ENCODE data around the gene FJX1.
"Not testable (repeated sequence)": the region's sequence is repeated elsewhere in the genome, so short reads cannot be mapped to it uniquely, and the experiment has no call there.

The FJX1 gene

DNA sequence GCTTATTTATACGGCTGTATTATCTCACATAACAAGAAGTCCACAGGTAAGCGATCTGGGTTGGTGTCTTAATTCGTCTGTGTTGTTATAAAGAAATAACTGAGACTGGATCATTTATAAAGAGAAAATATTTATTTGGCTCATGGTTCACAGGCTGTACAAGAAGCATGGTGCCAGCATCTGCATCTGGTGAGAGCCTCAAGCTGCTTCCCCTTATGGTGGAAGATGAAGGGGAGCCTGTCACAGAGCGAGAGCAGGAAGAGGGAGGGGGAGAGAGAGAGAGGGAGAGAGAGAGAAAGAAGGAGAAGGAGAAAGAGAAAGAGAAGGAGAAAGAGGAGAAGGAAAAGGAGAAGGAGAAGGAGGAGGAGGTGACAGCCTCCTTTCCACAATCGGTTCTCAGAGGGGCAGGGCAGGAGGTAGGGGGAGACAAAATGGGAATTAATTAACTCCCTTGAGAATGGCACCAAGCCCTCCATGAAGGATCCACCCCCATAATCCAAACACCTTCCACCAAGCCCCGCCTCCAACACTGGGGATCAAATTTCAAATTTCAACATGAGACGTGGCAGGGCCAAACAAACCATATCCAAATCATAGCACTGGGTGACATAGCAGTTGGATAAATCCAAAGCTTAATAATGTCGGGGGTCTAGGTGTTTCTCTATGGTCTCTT lies 29.3 kb downstream of the FJX1 start:
- no peaks in the 10 kb centered on the region for H3K4me1 ChIP-seq (ENCODE audit: control insufficient read depth in 5 of 5, insufficient read depth in 5 of 5, low read length in 5 of 5)
- peaks cover 0 to 4% (median 0%) of the 10 kb centered on the region in 5 donors for H3K27me3 ChIP-seq (ENCODE audit: control insufficient read depth in 5 of 5, insufficient read depth in 4 of 5, low read length in 5 of 5)
- no peak overlapping the region for H3K9ac ChIP-seq (ENCODE audit: low read length in 5 of 5)
- H3K9me3 ChIP-seq (ENCODE audit: control insufficient read depth in 5 of 5, low read length in 5 of 5), result no peaks in the 10 kb centered on the region
- H3K4me3 ChIP-seq (ENCODE audit: low read depth in 1 of 5, low read length in 5 of 5), result no peak overlapping the region
- H3K36me3 ChIP-seq (ENCODE audit: control insufficient read depth in 5 of 5, insufficient read depth in 5 of 5, low read length in 5 of 5), result no peaks in the 10 kb centered on the region
- no peak overlapping the region for H3K27ac ChIP-seq (ENCODE audit: low read depth, low read length)

DNA sequence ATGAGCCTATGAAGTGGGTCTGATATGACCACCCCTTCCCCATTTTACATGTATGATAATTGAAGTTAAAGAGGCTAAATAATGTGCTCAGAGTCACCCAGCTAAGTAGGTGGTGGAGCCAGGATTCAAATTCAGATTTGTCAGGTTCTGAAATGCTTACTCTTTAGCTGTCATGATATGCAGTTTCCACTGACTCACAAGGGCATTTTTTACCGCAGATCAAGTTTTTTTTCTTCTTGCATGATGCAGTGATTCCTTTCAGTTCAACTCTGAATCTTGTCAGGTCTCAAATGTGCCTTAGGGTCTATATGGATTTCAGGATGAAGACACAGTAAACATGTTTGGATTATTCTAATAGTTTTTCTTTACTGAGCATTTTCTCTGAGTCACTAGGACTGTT lies 31.7 kb downstream of the FJX1 start:
- Histone ChIP-seq H3K27me3 (ENCODE audit: control insufficient read depth in 5 of 5, insufficient read depth in 4 of 5, low read length in 5 of 5) (peaks cover 0 to 4% (median 0%) of the 10 kb centered on the region in 5 donors), H3K9ac (ENCODE audit: low read length in 5 of 5) (no peak overlapping the region), H3K4me1 (ENCODE audit: control insufficient read depth in 5 of 5, insufficient read depth in 5 of 5, low read length in 5 of 5) (no peaks in the 10 kb centered on the region), H3K9me3 (ENCODE audit: control insufficient read depth in 5 of 5, low read length in 5 of 5) (no peaks in the 10 kb centered on the region), H3K4me3 (ENCODE audit: low read depth in 1 of 5, low read length in 5 of 5) (no peak overlapping the region), H3K27ac (ENCODE audit: low read depth, low read length) (no peak overlapping the region), H3K36me3 (ENCODE audit: control insufficient read depth in 5 of 5, insufficient read depth in 5 of 5, low read length in 5 of 5) (no peaks in the 10 kb centered on the region)

DNA sequence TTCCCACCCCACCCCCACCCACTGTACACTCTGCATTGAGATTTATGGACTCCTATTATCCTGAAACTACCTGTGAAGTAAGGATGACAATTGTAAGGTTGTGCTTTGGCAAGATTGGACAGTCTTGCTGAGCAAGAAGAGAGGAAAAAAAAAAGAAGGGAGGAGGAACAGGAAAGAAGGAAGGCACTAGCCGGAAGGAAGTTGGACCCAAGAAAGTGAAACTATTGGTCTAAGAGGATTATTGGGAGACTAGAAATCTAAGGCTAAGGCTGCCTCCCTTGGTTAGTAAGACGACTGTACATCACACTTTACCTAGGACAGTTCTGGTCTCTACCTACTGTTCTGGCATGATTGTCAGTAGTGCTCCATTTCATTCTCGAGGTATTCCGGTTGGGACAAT lies 32.2 kb downstream of the FJX1 start:
- H3K9me3 ChIP-seq (ENCODE audit: control insufficient read depth in 5 of 5, low read length in 5 of 5), result no peaks in the 10 kb centered on the region
- H3K4me1 ChIP-seq (ENCODE audit: control insufficient read depth in 5 of 5, insufficient read depth in 5 of 5, low read length in 5 of 5), result no peaks in the 10 kb centered on the region
- no peaks in the 10 kb centered on the region for H3K36me3 ChIP-seq (ENCODE audit: control insufficient read depth in 5 of 5, insufficient read depth in 5 of 5, low read length in 5 of 5)

DNA sequence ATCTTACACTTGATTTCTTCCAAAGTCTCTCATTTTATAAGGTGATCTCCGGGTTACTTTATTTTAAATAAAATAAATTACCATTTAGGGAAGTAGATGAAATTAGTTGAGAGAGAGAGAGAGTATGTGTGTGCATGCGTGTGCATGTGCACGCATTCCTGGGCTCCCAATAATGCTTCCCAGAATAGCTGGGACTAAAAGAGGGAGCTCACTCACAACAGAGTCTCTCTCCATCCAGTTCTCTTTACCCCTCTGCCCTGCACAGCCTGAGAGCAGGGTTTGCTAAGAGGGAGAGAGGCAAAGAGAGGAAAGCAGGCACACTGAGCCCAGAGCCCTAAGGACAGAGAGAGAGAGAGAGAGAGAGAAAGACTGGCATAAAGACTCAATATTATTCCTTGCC lies 33.0 kb downstream of the FJX1 start:
- H3K27me3 ChIP-seq (ENCODE audit: control insufficient read depth in 5 of 5, insufficient read depth in 4 of 5, low read length in 5 of 5), result peaks cover 0 to 5% (median 4%) of the 10 kb centered on the region in 5 donors
- no peaks in the 10 kb centered on the region for H3K4me1 ChIP-seq (ENCODE audit: control insufficient read depth in 5 of 5, insufficient read depth in 5 of 5, low read length in 5 of 5)
- H3K9ac ChIP-seq (ENCODE audit: low read length in 5 of 5), result no peak overlapping the region
- H3K27ac ChIP-seq (ENCODE audit: low read depth, low read length), result no peak overlapping the region
- no peak overlapping the region for H3K4me3 ChIP-seq (ENCODE audit: low read depth in 1 of 5, low read length in 5 of 5)
- no peaks in the 10 kb centered on the region for H3K36me3 ChIP-seq (ENCODE audit: control insufficient read depth in 5 of 5, insufficient read depth in 5 of 5, low read length in 5 of 5)
- no peaks in the 10 kb centered on the region for H3K9me3 ChIP-seq (ENCODE audit: control insufficient read depth in 5 of 5, low read length in 5 of 5)

More for the DNA sequence above, 32.2 kb downstream of the FJX1 start:
- no peak overlapping the region for H3K27ac ChIP-seq (ENCODE audit: low read depth, low read length)
- no peak overlapping the region for H3K9ac ChIP-seq (ENCODE audit: low read length in 5 of 5)
- peaks cover 0 to 4% (median 0%) of the 10 kb centered on the region in 5 donors for H3K27me3 ChIP-seq (ENCODE audit: control insufficient read depth in 5 of 5, insufficient read depth in 4 of 5, low read length in 5 of 5)
- H3K4me3 ChIP-seq (ENCODE audit: low read depth in 1 of 5, low read length in 5 of 5), result no peak overlapping the region

DNA sequence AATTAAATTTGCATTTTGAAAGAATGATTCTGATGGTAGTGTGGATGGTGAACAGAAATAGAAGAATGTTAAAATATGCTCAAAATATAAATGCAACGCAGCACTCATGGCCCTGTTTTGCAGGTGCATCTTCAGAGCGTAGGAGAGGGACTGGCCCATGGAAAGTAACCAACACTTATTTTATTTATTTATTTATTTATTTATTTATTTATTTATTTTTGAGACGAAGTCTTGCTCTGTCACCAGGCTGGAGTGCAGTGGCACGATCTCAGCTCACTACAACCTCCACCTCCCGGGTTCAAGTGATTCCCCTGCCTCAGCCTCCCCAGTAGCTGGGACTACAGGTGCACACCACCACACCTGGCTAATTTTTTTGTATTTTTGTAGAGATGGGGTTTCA lies 34.5 kb downstream of the FJX1 start:
- not testable (repeated sequence) for H3K27ac ChIP-seq (ENCODE audit: low read depth, low read length); H3K36me3 ChIP-seq (ENCODE audit: control insufficient read depth in 5 of 5, insufficient read depth in 5 of 5, low read length in 5 of 5); H3K4me1 ChIP-seq (ENCODE audit: control insufficient read depth in 5 of 5, insufficient read depth in 5 of 5, low read length in 5 of 5); H3K9ac ChIP-seq (ENCODE audit: low read length in 5 of 5); H3K4me3 ChIP-seq (ENCODE audit: low read depth in 1 of 5, low read length in 5 of 5); H3K9me3 ChIP-seq (ENCODE audit: control insufficient read depth in 5 of 5, low read length in 5 of 5); H3K27me3 ChIP-seq (ENCODE audit: control insufficient read depth in 5 of 5, insufficient read depth in 4 of 5, low read length in 5 of 5)

DNA sequence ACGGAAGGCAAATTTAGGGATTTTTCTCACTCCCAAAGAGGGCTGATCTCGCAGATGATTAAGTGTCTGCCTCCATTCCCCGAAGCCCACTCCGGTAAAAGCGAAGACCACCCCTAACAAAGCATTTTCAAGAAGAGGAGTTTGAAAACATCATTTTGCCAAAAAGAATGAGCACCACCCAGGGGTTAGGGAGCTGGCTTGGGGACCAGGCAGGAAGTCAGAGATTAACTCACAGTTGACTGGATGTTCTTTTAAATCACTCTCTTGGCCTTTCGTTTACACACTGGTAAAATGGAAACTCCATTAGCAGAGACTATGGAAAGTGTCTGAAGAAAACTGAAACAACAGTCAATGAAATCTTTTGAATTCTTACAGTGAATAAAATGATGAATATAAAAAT lies 36.5 kb downstream of the FJX1 start:
- Histone ChIP-seq H3K9ac (ENCODE audit: low read length in 5 of 5) (no peak overlapping the region), H3K9me3 (ENCODE audit: control insufficient read depth in 5 of 5, low read length in 5 of 5) (no peaks in the 10 kb centered on the region), H3K4me3 (ENCODE audit: low read depth in 1 of 5, low read length in 5 of 5) (no peak overlapping the region), H3K4me1 (ENCODE audit: control insufficient read depth in 5 of 5, insufficient read depth in 5 of 5, low read length in 5 of 5) (no peaks in the 10 kb centered on the region), H3K27ac (ENCODE audit: low read depth, low read length) (no peak overlapping the region), H3K27me3 (ENCODE audit: control insufficient read depth in 5 of 5, insufficient read depth in 4 of 5, low read length in 5 of 5) (peaks cover 0 to 8% (median 3%) of the 10 kb centered on the region in 5 donors), H3K36me3 (ENCODE audit: control insufficient read depth in 5 of 5, insufficient read depth in 5 of 5, low read length in 5 of 5) (no peaks in the 10 kb centered on the region)

DNA sequence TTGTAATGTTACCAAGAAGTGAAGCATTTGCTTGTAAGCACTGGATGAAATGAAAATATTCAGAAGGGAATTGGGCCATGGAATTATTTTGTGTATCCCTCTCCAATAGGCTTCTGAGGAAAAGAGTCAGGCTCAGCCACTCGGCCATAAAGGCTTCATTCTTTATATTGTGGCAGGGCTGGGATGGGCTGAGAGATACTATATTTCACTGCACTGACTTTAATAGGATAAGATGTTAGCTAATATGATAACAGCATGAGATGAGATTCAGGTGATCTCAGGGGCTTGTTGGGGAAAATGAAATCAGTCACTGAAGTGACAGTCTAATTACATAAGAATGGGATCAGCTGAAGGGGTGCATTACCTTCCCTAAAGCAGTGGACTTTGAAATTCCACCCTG lies 37.0 kb downstream of the FJX1 start:
- peaks cover 0 to 8% (median 3%) of the 10 kb centered on the region in 5 donors for H3K27me3 ChIP-seq (ENCODE audit: control insufficient read depth in 5 of 5, insufficient read depth in 4 of 5, low read length in 5 of 5)
- H3K27ac ChIP-seq (ENCODE audit: low read depth, low read length), result no peak overlapping the region
- H3K9ac ChIP-seq (ENCODE audit: low read length in 5 of 5), result no peak overlapping the region
- H3K4me1 ChIP-seq (ENCODE audit: control insufficient read depth in 5 of 5, insufficient read depth in 5 of 5, low read length in 5 of 5), result no peaks in the 10 kb centered on the region
- H3K9me3 ChIP-seq (ENCODE audit: control insufficient read depth in 5 of 5, low read length in 5 of 5), result no peaks in the 10 kb centered on the region
- no peaks in the 10 kb centered on the region for H3K36me3 ChIP-seq (ENCODE audit: control insufficient read depth in 5 of 5, insufficient read depth in 5 of 5, low read length in 5 of 5)
- H3K4me3 ChIP-seq (ENCODE audit: low read depth in 1 of 5, low read length in 5 of 5), result no peak overlapping the region

DNA sequence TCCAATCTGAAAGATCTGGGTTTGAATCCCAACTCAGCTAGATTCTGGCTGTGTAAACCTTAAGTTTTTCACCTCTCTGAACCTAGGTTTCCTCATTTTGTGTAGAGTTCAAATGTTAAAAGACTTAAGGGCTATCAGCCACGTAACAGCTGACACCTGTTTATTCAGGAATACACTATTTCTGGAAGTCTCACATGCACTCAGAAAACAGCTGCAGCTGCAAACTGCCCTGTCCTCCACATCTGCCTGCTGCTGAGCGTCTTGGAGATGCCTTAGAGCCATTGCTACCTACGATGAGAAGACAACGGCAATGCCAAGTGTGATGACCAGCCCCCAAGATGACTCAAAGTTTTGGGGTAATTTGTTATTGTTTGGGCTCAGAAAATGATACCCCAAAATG lies 37.6 kb downstream of the FJX1 start:
- no peaks in the 10 kb centered on the region for H3K9me3 ChIP-seq (ENCODE audit: control insufficient read depth in 5 of 5, low read length in 5 of 5)
- no peak overlapping the region for H3K4me3 ChIP-seq (ENCODE audit: low read depth in 1 of 5, low read length in 5 of 5)
- no peaks in the 10 kb centered on the region for H3K36me3 ChIP-seq (ENCODE audit: control insufficient read depth in 5 of 5, insufficient read depth in 5 of 5, low read length in 5 of 5)
- no peaks in the 10 kb centered on the region for H3K4me1 ChIP-seq (ENCODE audit: control insufficient read depth in 5 of 5, insufficient read depth in 5 of 5, low read length in 5 of 5)
- H3K27ac ChIP-seq (ENCODE audit: low read depth, low read length), result no peak overlapping the region
- no peak overlapping the region for H3K9ac ChIP-seq (ENCODE audit: low read length in 5 of 5)
- H3K27me3 ChIP-seq (ENCODE audit: control insufficient read depth in 5 of 5, insufficient read depth in 4 of 5, low read length in 5 of 5), result peaks cover 0 to 8% (median 3%) of the 10 kb centered on the region in 5 donors

DNA sequence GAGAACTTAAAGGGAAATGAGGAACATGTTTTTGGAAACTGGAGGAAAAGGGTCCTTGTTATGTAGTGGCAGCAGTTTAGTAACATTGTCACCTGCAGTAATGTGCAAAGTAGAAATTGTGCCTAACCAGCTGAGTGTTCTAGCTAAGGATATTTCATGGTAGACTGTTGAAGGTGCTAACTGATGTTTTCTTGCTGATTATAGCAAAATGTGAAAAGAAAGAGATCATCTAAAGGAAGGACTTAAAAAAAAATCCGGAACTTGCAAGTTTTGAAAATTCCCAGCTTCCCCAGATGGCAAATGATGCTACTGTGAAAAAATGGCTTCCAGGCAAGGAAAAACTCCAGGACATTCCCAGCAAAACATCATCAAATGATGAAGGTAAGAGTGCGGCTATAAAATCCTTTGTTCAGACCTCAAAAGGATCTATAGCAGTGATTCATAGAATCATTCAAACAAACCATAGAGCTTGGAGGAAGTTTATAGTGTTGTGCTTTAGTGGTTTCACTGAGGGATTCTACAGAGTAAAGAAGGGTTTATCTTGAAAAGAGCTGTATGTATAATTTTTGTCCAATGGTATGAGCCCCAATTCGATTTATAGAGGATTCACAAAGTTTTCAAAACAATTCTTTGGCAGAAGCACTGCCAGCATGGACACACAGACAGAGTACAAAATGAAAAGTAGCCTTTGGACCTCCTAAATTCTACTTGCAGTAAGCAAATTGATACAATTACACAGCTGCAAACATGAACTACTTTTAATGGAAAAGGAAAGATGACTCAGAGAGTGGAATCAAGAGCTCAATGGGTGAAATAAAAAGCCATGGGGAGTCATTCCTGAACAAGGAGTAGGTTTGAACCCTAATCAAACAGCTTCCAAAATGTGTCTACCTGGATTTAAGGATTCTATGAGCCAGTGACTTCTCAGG lies 40.0 kb downstream of the FJX1 start:
- H3K36me3 ChIP-seq (ENCODE audit: control insufficient read depth in 5 of 5, insufficient read depth in 5 of 5, low read length in 5 of 5), result no peaks in the 10 kb centered on the region

DNA sequence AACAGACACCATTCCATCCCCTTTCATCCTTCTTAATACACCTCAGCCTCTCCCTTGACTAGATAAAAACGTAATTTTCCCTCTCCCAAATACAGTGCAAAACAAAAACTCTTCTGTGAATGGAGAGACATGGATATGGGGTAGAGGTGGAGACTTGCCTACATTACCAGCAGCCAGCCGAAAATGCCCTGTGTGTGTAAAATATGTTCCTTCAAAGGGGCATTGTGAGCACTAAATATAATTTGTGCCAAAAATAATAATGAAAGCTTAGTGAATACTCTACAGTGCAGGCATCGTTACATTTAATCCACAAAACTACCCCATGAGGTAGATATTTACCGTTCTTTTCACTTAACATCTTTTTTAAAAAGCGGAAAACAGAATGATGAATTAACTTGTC lies 43.3 kb downstream of the FJX1 start:
- H3K9me3 ChIP-seq (ENCODE audit: control insufficient read depth in 5 of 5, low read length in 5 of 5), result peaks cover 5 to 19% (median 16%) of the 10 kb centered on the region in 5 donors
- peak overlapping the region; percentile 87 for H3K27ac ChIP-seq (ENCODE audit: low read depth, low read length)
- H3K4me1 ChIP-seq (ENCODE audit: control insufficient read depth in 5 of 5, insufficient read depth in 5 of 5, low read length in 5 of 5), result peaks cover 0 to 26% (median 24%) of the 10 kb centered on the region in 5 donors
- H3K4me3 ChIP-seq (ENCODE audit: low read depth in 1 of 5, low read length in 5 of 5), result peak overlapping the region; percentile 69 to 100 (median 95)
- peak overlapping the region in 4 of 5 donors; percentile 75 to 95 (median 88) for H3K9ac ChIP-seq (ENCODE audit: low read length in 5 of 5)
- H3K27me3 ChIP-seq (ENCODE audit: control insufficient read depth in 5 of 5, insufficient read depth in 4 of 5, low read length in 5 of 5), result peaks cover 0 to under 1% (median 0%) of the 10 kb centered on the region in 5 donors
- no peaks in the 10 kb centered on the region for H3K36me3 ChIP-seq (ENCODE audit: control insufficient read depth in 5 of 5, insufficient read depth in 5 of 5, low read length in 5 of 5)

More for the DNA sequence above, 40.0 kb downstream of the FJX1 start:
- H3K27me3 ChIP-seq (ENCODE audit: control insufficient read depth in 5 of 5, insufficient read depth in 4 of 5, low read length in 5 of 5), result peaks cover 0 to 8% (median 3%) of the 10 kb centered on the region in 5 donors
- no peak overlapping the region for H3K9ac ChIP-seq (ENCODE audit: low read length in 5 of 5)
- H3K4me1 ChIP-seq (ENCODE audit: control insufficient read depth in 5 of 5, insufficient read depth in 5 of 5, low read length in 5 of 5), result peaks cover 0 to 16% (median 13%) of the 10 kb centered on the region in 5 donors
- no peak overlapping the region for H3K4me3 ChIP-seq (ENCODE audit: low read depth in 1 of 5, low read length in 5 of 5)
- no peak overlapping the region for H3K27ac ChIP-seq (ENCODE audit: low read depth, low read length)
- no peaks in the 10 kb centered on the region for H3K9me3 ChIP-seq (ENCODE audit: control insufficient read depth in 5 of 5, low read length in 5 of 5)
